ENCODE results near the gene ABHD2. TPM values are rescaled to one million over a fixed set of nuclear protein-coding genes. Genes with fewer than 3 reads are reported as not detected.
"Not testable (repeated sequence)": the region's sequence is repeated elsewhere in the genome, so short reads cannot be mapped to it uniquely, and the experiment has no call there.

The ABHD2 gene, protein sequence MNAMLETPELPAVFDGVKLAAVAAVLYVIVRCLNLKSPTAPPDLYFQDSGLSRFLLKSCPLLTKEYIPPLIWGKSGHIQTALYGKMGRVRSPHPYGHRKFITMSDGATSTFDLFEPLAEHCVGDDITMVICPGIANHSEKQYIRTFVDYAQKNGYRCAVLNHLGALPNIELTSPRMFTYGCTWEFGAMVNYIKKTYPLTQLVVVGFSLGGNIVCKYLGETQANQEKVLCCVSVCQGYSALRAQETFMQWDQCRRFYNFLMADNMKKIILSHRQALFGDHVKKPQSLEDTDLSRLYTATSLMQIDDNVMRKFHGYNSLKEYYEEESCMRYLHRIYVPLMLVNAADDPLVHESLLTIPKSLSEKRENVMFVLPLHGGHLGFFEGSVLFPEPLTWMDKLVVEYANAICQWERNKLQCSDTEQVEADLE
- total RNA-seq = 10 to 100 TPM; 59.2 to 59.5 TPM

DNA sequence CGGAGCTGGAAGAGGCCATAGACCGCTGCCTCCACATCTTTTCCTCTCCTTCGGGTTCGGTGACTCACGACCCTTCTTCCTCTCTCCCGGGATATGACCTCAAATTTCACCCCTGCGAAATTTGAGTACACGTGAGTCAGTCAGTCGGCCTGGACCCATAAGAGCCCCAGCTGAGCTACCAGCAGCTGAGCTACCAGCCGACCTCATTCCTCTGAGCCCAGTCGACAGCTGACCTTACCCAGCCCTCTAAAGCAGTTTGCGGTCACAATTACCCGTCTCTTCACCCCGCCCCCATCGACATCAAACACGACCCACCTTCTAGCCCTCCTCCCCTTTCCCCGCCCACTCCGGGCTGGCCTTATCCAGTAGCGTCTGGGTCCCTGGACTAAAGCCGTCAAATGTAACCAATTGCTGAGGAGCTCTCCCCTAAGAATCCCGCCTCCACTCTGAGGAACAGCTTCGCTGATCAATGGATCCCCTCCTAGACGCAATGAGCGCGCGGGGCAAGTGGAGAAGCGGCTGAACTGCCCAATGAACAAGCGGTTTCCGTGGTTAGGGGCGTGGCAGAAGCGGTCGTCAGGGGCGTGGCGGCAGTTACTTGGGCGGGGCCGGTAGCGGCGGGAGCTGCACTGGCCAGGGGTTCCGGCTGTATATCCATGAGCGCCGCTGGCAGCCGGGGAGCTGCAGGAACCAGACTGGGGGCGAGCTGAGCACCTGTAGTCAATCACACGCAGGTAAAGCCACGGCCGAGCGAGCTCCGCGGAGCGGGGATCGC is at the start of gene ABHD2:
ABHD2 (plus strand) TSS at position 627 of the 775 bp plus-strand sequence. CDS start 27,872 bp downstream, outside the sequence.
- CTCF ChIA-PET = interaction anchor here (1.2 to 4.2 kb wide), 4 partner anchors 30 to 271 kb away, joined by 4 to 16 read pairs (median 7); no protein-coding TSS in a partner anchor
- POLR2A ChIA-PET = interaction anchor here (0.6 to 1.5 kb wide), 4 partner anchors 12 to 487 kb away, joined by 3 to 10 read pairs (median 6); partner anchors contain the start of genes ISG20 and TICRR

DNA sequence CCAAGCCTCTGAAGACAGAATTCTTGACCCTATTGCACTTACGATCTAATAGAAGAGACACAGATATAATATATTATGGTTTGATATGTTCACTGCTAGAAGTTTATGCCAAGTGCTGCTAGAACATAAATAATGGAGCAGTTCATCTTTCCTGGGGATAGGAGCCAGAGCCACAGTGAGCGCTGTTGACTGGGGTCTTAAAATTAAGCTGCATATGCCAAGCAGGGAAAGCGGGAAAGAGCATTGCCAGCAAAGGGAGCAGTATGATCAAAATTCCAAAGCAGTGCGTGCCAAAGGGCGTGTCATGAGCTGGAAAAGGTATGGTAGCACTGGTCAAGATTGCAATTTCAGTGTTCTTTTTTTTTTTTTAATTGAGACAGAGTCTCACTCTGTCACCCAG is 49.1 kb upstream of the ABHD2 start:
- CTCF ChIA-PET = no interaction called here

DNA sequence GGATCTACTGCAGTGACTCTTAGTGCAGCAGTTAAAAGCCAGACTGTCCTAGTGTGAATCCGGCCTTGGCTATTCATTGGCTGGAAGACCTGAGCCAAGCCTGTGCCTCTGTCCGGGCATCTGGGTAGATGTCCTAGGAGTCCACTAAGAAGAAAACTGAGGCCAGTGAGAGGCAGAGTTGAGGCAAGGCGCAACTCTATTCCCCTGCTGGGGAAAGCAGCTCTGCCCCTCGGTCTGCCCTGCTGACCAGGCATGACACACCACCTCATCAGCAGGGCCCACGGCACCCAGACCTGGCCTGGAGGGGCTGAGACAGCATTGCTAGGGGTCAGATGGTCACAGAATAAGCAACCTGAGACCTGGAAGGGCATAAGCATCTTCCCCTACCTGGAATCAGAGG is 46.7 kb upstream of the ABHD2 start:
- CTCF ChIA-PET = interaction anchor here (1.0 kb wide), 1 partner anchor 126 kb away, joined by 3 read pairs; no protein-coding TSS in a partner anchor
- POLR2A ChIA-PET = no interaction called here

More for the DNA sequence above, 49.1 kb upstream of the ABHD2 start:
- POLR2A ChIA-PET = no interaction called here

DNA sequence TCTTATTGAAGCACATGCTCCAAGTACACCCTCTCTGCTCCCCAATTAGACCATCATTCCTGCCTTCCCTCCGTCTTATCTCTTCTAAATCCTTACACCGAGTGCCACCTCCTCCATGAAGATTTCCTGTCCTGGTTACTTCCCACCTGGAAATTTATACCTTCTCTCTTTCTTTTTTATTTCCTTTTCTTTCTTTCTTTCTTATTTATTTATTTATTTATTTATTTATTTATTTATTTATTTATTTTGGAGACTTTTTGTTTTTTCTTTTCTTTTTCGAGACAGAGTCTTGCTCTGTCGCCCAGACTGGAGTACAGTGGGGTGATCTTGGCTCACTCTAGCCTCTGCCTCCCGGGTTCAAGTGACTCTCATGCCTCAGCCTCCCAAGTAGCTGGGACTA is 45.9 kb upstream of the ABHD2 start:
- ChIA-PET CTCF (interaction anchor here (0.6 to 1.0 kb wide), 2 partner anchors 125 kb away, joined by 3 read pairs; no protein-coding TSS in a partner anchor), POLR2A (no interaction called here)

DNA sequence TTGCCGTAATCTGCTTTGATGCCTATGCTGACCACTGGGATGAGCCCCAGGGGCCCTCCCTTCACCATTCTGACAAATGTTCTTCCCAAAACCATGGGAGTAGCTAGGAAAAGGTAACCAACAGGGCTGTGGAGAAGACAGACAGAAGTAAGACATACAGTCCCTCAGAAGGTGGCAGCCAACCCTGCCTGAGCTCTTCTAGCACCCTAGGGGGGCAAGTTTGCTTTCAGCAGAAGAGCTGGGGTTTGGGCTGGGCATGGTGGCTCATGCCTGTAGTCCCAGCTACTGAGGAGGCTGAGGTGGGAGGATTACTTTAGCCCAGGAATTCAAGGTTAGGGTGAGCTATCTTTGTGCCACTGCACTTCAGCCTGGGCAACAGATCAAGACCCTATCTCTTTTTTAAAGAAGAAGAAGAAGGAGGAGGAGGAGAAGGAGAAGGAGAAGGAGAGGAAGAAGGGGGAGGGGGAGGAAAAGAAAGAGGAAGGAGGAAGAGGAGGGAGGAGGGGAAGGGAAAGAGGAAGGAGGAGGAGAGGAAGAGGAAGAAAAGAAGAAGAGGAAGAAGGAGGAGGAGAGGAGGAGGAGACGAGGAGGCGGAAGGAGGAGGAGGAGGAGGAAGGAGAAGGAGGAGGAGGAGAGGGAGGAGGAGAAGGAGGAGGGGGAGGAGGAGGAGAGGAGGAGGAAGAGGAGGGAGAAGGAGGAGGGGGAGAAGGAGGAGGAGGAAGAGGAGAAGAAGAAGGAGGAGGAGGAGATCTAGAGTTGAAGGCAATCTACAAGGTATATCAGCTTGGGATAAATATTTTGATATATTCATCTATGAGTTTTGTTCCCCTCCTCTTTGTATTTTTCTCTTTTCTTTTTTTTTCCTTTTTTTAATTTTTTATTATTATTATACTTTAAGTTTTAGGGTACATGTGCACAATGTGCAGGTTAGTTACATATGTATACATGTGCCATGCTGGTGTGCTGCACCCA is 44.9 kb upstream of the ABHD2 start:
- POLR2A ChIA-PET = no interaction called here
- CTCF ChIA-PET = interaction anchor here (0.6 kb wide), 2 partner anchors 95 to 126 kb away, joined by 3 read pairs; no protein-coding TSS in a partner anchor

DNA sequence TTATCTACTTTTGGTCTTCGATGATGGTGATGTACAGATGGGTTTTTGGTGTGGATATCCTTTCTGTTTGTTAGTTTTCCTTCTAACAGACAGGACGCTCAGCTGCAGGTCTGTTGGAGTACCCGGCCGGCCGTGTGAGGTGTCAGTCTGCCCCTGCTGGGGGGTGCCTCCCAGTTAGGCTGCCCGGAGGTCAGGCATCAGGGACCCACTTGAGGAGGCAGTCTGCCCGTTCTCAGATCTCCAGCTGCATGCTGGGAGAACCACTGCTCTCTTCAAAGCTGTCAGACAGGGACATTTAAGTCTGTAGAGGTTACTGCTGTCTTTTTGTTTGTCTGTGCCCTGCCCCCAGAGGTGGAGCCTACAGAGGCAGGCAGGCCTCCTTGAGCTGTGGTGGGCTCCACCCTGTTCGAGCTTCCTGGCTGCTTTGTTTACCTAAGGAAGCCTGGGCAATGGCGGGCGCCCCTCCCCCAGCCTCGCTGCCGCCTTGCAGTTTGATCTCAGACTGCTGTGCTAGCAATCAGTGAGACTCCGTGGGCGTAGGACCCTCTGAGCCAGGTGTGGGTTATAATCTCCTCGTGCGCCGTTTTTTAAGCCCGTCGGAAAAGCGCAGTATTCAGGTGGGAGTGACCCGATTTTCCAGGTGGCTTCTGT is 39.1 kb upstream of the ABHD2 start:
- CTCF ChIA-PET, POLR2A ChIA-PET: not testable (repeated sequence)

DNA sequence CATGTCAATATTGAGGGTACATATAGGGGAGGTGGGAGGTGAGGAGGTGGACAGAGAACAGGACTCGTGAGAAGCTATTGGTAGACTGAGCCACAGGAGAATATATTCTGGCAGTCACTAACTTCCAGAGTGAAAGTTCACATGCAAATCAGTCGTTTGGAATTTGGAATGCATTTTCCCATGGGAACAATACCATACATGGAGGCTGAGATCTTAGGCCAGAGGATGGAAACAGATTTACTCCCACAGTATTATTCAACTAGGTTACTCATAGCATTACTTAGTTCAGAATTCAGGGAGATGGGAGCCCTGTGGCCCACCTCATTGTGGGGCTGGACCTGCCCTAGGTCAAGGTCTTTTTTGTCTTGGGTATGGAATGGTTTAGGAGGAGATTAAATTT is 36.4 kb upstream of the ABHD2 start:
- CTCF ChIA-PET = interaction anchor here (0.9 kb wide), 1 partner anchor 153 kb away, joined by 5 read pairs; no protein-coding TSS in a partner anchor
- POLR2A ChIA-PET = no interaction called here

DNA sequence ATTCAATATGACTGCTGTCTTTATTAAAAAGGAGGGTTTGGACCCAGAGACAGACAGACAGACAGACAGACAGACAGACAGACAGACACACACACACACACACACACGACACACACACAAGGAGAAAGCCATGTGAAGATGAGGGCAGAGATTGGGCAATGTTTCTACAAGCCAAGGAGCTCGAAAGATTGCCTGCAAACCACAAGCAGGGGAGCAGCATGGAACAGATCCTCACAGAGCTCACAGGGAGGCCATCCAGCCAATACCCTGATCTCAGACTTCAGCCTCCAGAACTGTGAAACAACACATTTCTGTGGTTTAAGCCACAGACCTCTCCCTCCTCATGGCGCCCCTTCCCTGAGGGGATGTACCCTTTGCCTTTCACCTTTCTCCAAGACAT is 35.8 kb upstream of the ABHD2 start:
- CTCF ChIA-PET = interaction anchor here (0.9 kb wide), 1 partner anchor 153 kb away, joined by 5 read pairs; no protein-coding TSS in a partner anchor
- POLR2A ChIA-PET = no interaction called here

DNA sequence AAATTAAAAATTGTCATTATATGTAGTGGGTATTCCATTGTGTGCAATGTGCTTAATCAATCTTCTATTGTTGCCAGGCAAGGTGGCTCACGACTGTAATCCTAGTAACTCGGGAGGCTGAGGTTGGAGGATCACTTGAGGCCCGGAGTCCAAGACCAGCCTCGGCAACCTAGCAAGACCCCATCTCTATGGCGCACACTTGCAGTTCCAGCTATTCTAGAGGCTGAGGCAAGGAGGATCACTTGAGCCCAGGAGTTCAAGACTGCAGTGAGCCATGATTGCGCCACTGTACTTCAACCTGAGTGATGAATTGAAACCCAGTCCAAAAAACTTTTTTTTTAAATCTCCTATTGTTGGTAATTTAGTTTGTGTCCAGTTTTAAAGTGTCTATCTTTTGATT is 33.4 kb upstream of the ABHD2 start:
- ChIA-PET CTCF (interaction anchor here (2.5 kb wide), 1 partner anchor 123 kb away, joined by 7 read pairs; no protein-coding TSS in a partner anchor), POLR2A (no interaction called here)

DNA sequence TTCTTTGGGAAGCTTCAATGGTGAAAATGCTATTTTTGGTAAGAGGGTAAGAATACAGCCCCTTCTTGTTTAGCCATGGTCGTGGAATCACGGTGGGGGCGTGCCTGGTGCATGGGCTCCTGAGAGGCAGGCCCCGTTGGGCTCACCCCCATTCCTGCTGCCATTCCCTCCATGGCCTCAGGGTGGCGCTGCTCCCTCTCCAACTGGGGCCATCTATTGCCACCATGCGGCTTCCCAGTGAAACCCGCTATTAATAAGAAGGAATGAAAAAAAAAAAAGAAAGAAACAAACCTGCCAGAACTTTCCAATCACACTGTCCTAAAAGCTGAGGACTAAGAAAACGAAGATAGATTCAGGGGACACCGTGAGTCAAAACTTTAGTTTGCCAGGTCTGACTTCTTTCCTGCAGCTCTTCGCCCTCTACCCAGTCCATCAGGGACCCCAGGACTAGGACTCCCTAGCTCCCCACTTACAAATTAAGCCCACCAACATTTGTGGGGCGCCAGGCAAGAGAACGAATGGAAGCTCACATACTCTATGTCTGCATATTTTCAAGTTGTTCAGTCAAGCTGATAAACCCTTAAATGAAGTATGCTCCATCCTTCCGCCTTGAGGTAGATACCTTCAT is 30.6 kb upstream of the ABHD2 start:
- ChIA-PET CTCF (interaction anchor here (0.6 to 3.1 kb wide), 28 partner anchors 8 to 1460 kb away, joined by 3 to 42 read pairs (median 5); partner anchors contain the start of gene ABHD2), POLR2A (interaction anchor here (0.7 to 1.2 kb wide), 3 partner anchors 10 to 586 kb away, joined by 3 read pairs; no protein-coding TSS in a partner anchor)

DNA sequence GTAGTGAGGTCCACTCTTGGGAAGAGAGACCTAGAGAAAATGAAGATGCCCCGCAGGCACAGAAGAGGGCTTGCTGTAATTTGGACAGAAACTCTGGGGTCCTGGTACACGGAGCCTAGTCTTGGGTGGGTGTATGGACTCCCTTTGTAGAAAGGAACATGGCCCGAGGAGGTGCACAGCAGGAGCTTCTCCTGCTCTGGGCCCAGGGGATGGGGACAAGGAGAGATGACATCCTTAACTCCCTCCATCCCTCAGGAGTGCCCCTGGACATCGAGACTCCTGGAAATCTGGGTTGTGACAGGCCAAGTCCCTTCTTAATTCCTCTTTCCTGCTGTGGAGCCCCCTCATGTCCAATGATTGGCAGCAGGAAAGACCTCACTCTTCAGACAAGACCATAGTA is 29.9 kb upstream of the ABHD2 start:
- CTCF ChIA-PET = interaction anchor here (0.7 to 3.1 kb wide), 19 partner anchors 7 to 153 kb away, joined by 3 to 42 read pairs (median 6); partner anchors contain the start of gene ABHD2

DNA sequence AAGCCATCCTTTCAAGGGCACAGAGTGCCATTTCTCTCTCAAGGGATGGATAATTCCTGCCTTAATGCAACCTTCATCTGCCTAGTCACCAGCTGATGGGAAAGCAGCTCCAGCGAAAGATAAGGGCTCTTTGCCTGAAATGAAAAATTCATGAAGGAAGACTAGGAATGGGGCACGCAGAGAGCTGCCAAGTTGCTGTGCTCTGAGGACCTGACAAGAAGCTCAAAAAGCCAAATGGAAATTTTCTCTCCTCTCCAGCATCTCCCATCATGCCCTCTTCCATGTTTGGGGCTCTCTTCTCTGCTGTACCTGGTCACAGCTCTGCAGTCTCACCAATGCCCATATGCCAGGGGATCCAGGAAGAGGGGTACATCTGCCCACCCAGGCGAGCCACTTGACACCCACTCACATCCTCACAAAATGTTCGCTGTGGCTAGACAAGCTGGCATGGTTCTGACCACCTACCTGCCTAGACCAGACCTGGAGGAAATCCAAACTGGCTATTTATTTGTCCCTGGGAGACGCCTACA is 29.3 kb upstream of the ABHD2 start:
- ChIA-PET CTCF (interaction anchor here (0.9 to 3.1 kb wide), 4 partner anchors 29 to 120 kb away, joined by 3 to 42 read pairs (median 18); partner anchors contain the start of gene ABHD2), POLR2A (no interaction called here)

More for the DNA sequence above, 29.9 kb upstream of the ABHD2 start:
- POLR2A ChIA-PET = interaction anchor here (0.7 to 1.2 kb wide), 2 partner anchors 109 to 587 kb away, joined by 3 read pairs; no protein-coding TSS in a partner anchor

DNA sequence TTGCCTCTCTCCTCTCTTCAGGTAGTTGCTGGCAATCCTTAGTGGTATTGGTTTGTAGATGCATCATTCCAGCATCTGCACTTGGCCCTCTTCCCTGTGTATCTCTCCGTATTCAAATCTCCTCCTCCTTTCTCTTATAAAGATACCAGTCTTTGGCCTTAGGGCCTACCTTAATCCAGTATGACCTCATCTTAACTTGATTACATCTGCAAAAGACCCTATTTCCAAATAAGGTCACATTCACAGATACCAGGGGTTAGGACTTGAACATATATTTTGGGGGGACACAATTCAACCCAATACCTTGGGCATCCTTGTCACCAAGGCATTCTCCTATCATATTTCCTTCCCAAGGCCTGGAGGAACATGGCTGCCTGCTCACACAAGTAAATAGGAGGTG is 22.0 kb upstream of the ABHD2 start:
- POLR2A ChIA-PET = interaction anchor here (0.6 kb wide), 1 partner anchor 188 kb away, joined by 3 read pairs; no protein-coding TSS in a partner anchor

DNA sequence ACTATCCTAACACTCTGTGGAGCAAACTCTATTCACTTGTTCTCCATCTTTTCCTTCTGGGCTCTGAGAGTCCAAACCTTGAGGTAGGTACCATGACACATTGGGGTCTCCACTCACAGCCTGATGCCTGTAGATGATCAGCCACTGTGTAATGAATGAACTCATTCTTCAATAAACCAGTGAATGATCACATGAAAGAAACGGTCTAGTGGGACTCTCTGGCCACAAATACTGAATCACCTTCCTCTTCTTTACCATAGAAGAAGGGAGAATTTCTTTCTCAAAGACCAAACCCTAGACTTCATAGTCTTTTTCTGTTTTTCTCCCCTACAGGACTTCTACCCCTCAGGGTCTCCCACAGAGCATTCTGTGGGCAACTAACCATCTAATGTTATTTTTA is 20.5 kb upstream of the ABHD2 start:
- ChIA-PET CTCF (interaction anchor here (1.1 to 1.6 kb wide), 4 partner anchors 10 to 101 kb away, joined by 3 to 6 read pairs (median 4); no protein-coding TSS in a partner anchor), POLR2A (interaction anchor here (0.6 kb wide), 1 partner anchor 10 kb away, joined by 3 read pairs; no protein-coding TSS in a partner anchor)

More for the DNA sequence above, 22.0 kb upstream of the ABHD2 start:
- CTCF ChIA-PET = no interaction called here

DNA sequence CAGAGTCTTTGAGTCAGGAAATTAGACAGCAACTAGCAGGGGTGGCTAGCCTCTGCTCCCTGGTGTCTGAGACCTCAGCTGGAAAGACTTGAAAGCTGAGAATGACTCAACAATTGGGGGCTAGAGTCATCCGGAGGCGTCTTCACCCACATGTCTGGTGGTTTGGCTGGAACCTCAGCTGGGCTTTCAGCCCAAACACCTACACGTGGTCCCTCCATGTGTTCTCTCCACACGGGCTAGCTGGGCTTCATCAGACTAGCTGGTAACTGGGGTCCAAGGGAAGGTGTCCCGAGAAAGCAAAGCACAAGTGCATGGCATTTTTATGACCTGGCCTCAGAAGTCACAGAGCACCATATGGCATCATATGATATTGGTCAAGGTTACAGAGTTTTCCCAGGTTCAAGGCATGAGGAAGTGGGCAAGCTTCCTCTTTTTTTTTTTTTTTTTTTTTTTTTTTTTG is 19.9 kb upstream of the ABHD2 start:
- ChIA-PET CTCF (interaction anchor here (0.6 to 1.6 kb wide), 8 partner anchors 11 to 584 kb away, joined by 3 to 6 read pairs (median 4); no protein-coding TSS in a partner anchor), POLR2A (interaction anchor here (0.6 kb wide), 1 partner anchor 103 kb away, joined by 3 read pairs; no protein-coding TSS in a partner anchor)

DNA sequence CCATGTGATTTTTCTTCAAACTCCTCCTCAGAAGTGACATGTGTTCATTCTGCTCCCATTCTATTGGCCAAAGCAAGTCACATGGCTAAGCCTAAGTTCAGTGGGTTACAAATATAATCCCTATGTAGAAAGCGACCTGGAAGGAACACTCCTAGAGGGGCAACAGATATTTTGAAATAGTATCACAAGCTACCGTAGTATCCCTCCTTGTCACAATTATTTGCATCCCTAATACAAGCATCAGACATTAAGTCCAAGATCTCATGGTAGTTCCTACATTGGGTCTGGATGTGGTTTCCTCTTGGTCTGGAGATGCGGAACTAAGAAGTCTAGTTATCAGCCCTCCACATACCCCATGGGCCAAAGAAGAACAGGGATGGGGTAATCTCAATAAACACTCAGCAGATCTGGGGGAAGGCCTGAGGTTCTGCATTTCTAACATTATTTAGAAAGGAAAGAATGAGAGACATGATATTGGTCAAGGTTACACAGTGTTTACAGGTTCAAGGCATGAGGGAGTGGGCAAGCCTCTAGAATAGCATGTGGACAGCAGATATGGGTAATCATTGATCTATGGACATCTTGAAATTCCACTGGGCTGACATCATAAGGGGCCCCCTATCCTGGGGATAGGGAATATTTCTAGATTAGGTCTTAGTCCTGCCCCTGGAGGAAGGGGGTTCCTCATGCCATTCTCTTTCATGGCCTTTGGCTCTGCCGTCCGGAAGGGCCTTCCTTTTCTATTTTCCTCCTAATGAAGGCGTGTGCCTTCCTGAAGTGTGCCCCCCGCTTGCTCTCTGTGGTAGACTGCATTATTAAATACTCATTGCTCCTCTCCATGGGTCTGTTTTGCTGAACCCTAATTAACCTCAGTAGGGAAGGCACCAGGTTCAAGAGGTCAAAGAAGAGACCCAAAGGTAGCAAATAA is 17.8 kb upstream of the ABHD2 start:
- POLR2A ChIA-PET = no interaction called here
- CTCF ChIA-PET = no interaction called here

Measured in activated CD8-positive, alpha-beta memory T cell treated with anti-CD3 and anti-CD28 coated beads for 36 hours (primary cell).